ENCODE measurements around the gene MPEG1.
A peak's percentile ranks its signal among the peaks of the same experiment; 100 is the strongest.

Gene MPEG1

DNA sequence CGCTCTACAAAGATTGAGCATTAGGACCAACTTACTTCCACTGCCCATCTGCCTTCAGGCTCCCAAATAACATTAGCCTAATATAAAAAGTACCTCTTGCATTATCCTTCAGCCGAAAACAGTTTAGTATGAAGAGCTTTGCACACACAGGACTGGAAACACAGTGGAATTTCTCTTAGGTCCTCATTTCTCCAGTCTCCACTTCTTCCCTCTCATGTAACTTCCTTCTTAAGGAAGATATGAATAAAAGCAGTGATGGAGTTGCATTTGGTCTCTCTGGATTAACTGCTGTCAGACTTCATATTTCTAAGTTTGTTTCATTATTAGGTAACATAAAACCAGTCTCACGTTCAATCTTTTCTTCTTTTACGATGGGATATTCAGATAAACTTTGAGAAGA lies 5.6 kb upstream of the MPEG1 start:
- no peak for DNase-seq (ENCODE audit: low read depth in 2 of 2)

- DNase-seq (ENCODE audit: low read depth in 2 of 2) = no peak
Measured at GRCh38 chr11:59216641-59217564, 4.2 kb upstream of the MPEG1 start.

- DNase-seq (ENCODE audit: low read depth in 2 of 2) = no peak
Measured at GRCh38 chr11:59214141-59214893, 1.6 kb upstream of the MPEG1 start.

- no peak for DNase-seq (ENCODE audit: low read depth in 2 of 2)
Measured at GRCh38 chr11:59212222-59212621, 505 bp downstream of the MPEG1 start.

DNA sequence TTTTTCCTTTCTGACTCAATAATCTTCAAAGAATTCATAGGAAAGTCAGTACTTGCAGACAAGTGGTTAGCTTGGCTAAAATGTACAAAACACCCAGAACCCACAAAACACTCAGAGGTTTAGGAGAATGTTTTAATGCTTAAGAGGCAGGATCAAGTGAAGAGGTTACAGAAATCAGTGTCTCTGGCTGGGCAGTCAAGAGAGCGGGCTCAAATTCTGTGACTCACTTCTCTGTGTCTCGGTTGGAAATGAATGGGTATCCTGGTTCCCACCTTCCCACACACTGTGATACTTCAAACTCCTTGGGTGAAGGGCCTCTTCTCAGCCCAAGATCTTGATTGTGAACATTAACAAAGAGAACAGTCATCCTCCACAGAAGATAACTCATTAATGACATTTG lies 3.8 kb downstream of the MPEG1 start:
- DNase-seq (ENCODE audit: low read depth in 2 of 2) = no peak

GRCh38 chr11:59207988-59208451 lies 4.7 kb downstream of the MPEG1 start:
- peak in 1 of 2 donors; percentile 13 for DNase-seq (ENCODE audit: low read depth in 2 of 2)

- DNase-seq (ENCODE audit: low read depth in 2 of 2) = no peak
Measured at GRCh38 chr11:59206635-59207034, 6.1 kb downstream of the MPEG1 start.

DNA sequence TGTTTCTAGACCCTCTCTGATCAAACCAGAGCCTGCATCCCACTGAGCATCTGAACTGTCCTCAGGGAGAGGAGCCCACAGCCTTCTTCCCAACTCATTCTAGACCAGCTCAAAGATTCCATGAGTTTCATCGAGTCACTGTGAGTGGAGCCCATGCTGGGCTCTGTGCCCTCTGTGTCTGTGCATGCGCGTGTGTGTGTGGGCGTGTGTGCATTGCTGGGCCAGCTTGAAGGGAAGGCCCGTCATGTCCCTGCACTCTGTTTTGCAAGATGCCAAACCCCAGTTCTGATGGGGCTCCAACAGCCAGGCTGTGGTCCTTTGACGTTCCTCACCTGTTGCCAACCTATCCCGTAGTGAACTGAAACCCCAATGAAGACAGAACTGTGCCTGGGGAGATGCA lies 7.1 kb downstream of the MPEG1 start:
- no peak for DNase-seq (ENCODE audit: low read depth in 2 of 2)

GRCh38 chr11:59204746-59205145 lies 8.0 kb downstream of the MPEG1 start:
- DNase-seq (ENCODE audit: low read depth in 2 of 2) = no peak

DNA sequence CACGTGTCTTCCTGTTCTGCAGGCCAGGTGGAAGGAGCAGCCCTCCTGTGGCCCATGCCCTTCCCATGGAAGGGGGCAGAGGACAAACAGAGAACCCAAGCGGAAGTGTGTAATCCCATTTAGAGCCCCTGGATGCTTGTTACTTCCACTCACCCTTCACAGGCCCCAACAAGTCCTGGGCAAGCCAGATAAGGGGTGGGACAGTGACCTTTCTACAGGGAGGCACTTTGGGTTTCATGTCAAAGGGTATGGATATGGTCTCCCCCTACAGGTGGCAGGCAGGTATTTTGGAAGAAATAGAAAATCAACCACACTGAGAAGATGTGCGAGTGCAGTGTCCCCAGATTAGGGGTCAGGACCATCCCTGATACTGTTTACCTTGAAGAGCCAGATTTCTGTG lies 11.4 kb downstream of the MPEG1 start:
- no peak for DNase-seq (ENCODE audit: low read depth in 2 of 2)

GRCh38 chr11:59200423-59200746 lies 12.3 kb downstream of the MPEG1 start:
- no peak for DNase-seq (ENCODE audit: low read depth in 2 of 2)

GRCh38 chr11:59199546-59200422 lies 12.9 kb downstream of the MPEG1 start:
- DNase-seq (ENCODE audit: low read depth in 2 of 2) = no peak

DNA sequence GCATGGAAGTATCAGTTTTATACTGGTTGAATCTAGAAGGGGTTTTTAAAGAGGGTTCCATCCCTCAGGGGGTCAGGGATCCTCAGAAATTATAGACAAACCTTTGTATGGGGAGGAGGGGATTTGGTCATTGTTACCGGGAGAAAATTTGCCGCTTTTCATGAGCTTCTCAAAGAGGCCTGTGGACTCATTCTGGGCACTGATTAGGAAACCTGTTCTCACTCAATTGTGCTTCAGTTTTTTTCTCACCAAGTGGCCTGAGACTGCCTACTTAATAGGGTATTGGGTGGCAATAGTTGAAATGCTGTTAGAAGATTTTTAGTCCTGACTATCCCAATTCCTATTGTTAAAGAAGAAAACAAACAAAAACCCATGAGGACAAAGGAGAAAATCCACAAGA lies 14.0 kb downstream of the MPEG1 start:
- no peak for DNase-seq (ENCODE audit: low read depth in 2 of 2)

- no peak for DNase-seq (ENCODE audit: low read depth in 2 of 2)
Measured at GRCh38 chr11:59197991-59198390, 14.7 kb downstream of the MPEG1 start.

GRCh38 chr11:59196777-59197176 lies 15.9 kb downstream of the MPEG1 start:
- DNase-seq (ENCODE audit: low read depth in 2 of 2) = no peak

DNA sequence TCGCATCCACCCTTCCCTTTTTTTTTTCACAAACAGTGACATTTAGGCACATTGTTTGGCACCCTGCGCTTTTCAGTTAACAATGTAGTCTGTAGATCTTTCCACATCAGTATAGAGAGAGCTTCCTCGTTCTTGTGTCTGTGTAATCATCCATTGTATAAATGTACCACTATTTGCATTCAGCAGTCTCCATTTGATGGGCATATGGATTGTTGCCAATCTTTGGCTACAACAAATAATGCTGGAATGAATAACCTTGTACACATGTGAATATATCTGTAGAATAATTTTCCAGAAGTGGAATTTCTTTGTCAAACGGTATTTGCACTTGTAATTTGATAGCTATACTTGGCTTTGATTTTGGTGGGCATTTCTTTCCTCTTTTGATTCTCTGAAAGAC lies 17.1 kb downstream of the MPEG1 start:
- DNase-seq (ENCODE audit: low read depth in 2 of 2) = no peak

DNA sequence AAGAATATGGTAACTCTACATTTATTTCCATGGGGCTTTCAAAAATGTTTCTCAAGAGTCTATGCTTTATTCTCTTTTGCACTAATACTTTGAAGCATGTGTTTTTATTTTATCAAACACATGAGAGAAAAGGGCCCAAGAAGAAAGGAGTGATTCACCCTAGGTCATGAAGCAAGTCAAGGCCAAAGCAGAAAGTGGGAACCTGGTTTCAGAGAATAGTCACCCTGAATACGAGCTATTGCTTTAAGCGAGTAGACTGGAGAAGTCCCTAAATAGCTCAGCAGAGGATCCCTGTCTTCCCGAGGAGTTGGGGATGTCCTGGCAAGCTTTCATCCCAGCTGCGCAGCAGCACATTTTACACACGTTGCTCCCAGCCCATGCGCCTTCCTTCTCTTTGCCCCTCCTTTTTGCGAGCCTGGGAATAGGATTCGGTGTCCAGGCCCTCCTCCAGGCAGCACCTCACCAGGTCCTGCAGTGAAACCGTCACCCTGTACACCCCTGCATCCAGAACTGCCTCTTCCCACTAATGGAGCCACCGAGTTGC lies 19.1 kb downstream of the MPEG1 start:
- no peak for DNase-seq (ENCODE audit: low read depth in 2 of 2)

DNA sequence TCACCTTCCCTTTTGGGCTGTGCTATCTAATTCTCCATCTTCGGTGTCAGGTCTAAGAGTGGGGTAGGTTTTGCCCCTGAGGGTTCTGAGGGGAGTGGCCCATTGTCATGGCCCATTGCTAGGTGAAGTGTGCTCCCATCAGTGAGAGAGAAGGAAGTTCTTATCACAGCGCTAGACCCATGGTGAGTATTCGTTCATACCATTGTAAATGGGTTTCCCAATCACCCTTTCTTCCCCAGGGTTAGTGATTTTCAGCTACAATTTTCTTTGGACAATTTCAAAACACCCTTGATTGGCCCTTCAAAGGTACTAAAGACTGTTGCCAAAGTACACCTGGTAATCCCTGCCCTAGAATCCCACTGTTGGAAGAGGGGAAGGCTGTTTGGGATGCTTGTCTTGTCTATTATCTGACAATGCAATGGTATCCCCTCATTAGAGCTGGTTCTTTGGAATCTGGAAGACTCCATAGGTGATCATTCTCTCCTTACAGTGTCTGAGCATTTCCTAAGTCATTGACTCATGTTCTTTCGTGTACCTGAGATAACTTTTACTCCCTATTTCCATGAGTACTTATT lies 20.2 kb downstream of the MPEG1 start:
- no peak for DNase-seq (ENCODE audit: low read depth in 2 of 2)

GRCh38 chr11:59191890-59192289 lies 20.8 kb downstream of the MPEG1 start:
- DNase-seq (ENCODE audit: low read depth in 2 of 2) = no peak

GRCh38 chr11:59191095-59191494 lies 21.6 kb downstream of the MPEG1 start:
- no peak for DNase-seq (ENCODE audit: low read depth in 2 of 2)

DNA sequence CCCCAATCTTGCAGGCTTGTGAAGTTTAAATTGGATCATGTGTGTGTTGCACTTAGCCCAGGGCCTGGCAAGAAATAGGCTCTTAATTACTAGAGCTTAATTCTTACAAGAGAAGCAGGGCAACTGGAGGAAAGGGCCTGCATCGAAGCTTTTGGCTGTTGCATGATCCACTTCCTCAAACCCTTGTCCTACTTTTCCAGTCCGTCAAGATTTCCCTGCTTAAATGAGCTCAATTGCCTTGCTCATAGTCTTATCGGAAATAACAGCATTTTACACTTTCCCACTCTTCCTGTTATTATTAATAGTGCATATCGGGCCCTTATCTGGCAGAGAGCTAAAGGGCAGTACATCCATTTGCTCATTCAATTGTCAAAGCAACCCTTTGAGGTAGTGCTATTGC lies 22.7 kb downstream of the MPEG1 start:
- no peak for DNase-seq (ENCODE audit: low read depth in 2 of 2)

All from stimulated activated CD8-positive, alpha-beta memory T cell treated with anti-CD3 and anti-CD28 coated beads, Interleukin-2, amount 100 ng/mL, for 1 hour (primary cell).